Measurements from ENCODE around the gene IQCN. TPM values are rescaled to one million over a fixed set of nuclear protein-coding genes. Genes with fewer than 3 reads are reported as not detected.

The IQCN gene
- total RNA-seq, 1 donor from 2014 or later = 0.56 TPM

DNA sequence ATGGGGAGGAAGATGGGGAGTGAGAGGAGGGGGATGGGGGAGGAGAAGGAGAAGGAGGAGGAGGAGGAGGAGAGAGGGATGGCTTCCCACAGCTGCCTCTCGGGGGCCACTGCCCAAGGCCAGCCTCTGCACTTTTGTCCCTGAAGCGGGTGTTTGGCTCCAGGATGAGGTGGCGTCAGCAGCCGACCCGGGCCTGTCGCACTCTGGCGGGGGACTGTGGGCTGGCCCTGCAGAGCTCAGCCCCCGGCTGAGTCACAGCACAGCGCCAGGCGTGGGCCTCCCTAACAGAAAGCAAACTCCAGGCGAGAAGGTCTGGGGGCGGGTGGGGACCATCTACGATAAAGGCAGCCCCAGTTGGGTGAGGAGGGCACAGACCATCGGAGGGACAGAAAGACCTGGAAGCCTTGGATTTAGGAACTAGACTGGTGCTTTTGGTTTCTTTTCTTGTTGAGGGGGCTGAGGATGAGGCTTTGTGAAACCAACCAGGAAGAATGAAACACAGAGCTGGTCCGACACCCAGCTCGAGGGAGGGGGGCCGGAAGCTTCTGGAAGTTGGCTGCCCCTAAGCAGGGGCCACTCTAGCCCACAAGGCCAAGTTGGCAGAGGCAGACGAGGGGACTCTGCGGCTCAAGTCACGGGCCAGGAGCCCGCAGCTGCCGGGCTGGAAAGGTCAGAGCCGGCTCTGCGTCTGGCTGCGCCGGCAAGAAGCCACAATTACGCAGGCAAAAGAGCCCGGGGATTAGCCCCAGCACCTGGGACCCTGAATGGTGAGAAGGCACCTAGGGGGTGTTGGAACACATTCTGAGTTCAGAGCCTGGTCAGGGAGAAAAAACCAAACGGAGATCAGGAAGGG is 30.4 kb upstream of the IQCN start:
- peak; percentile 59 for ATAC-seq

DNA sequence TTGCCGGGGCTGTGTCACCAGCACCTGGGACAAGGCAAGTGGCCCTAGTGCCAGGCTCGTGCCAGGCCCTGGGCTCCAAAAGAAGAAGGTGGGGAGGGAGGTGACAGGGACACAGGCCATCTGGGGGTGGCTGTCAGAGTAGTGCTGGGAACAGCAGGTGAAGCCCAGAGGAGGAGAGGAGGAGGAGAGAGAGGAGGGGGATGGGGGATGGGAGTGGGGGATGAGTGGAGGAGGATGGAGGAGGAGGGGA is 29.9 kb upstream of the IQCN start:
- no peak for ATAC-seq

DNA sequence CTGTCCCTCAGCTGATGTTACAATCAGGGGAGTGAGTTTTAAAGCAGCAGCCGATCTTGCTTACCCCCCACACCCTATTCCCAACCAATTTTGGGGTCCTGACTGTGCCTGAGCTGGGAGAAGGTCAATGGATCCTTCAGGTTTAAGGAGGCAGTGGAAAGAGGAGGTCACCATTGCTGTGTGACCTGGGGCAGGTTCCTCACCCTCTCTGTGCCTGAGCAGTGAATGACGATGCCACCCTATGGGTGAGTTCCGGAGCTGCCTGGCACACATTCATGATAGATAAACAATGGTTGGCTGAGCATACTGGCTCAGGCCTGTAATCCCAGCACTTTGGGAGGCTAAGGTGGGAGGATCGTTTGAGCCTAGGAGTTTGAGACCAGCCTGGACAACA is 27.5 kb upstream of the IQCN start:
- no peak for ATAC-seq

DNA sequence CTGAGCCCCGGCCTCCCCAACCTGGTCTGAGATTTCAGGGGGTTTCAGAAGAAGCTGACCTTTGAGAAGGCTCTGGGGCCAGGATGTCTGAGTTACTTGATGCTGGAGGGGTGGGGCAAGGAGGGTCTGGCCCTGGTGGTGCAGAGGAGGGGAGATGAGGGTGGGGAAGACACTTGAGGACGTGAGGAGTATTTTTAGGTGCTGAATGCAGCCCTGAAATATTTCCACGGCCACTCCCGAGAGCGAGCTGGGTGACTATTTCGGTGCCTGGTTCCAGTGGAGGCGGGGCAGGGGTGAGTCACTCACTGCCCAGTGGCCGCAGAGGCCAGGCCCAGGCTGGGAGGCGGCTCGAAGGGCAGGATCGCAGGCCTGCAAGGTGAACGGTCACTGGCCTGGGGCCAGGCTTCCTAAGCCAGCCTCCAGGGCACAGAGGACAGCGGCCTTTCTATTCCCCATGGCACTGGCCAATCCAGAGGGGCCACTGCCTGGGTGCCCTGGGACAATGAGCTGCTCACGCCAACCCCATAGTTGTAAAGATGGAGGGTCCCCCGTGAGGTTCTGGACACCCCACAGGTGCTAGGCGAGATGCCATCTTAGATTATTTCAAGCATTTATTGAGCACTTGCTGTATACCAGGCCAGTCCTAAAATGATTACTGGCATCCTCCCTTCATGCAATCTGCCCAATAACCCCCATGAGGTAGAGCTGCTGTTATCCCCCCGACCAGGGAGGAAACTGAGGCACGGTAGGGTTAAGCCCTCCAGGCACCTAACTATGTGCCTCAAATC is 26.9 kb upstream of the IQCN start:
- peak; percentile 72 for ATAC-seq

DNA sequence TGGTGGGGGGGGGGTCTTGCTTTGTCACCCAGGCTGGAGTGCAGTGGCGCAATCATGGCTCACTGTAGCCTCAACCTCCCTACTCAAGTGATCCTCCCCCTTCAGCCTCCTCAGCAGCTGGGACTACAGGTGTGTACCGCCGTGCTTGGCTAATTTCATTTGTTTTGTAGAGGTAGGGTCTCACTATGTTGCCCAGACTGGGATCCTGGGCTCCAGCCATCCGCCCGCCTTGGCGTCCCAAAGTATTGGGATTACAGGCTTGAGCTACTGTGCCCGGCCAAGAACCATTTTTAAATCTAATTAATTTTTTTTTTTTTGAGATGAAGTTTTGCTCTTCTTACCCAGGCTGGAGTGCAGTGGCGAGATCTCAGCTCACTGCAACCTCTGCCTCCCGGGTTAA is 25.4 kb upstream of the IQCN start:
- no peak for ATAC-seq

DNA sequence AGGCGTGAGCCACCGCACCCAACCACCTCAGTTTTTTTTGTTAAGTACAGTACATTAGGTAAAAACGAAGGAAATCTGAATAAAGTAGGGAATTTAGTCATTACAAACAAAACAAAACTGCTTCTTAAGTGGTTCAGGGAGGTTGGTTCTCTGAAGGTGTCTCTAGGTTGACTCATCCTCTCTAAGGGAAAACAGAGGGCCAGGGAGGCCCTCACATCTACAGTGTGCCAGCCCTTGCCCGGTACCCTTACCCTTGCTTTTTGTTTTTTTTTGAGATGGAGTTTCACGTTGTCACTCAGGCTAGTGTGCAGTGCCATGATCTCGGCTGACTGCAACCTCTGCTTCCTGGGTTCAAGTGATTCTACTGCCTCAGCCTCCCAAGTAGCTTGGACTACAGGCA is 24.3 kb upstream of the IQCN start:
- no peak for ATAC-seq

DNA sequence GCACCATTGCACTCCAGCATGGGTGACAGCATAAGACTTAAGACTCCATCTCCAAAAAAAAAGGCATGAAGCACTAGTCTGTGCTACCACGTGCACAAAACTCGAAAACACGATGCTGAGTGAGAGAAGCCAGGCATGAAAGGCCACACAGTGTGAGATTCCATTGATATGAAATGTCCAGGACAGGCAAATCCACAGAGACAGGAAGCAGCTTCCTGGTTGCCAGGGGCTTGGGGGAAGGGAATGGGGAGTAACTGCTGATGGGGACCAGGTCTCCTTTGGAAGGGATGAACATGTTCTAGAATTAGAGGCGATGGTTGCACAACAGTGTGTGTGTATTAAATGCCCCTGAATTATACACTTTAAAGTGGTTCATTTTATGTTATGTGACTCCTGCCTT is 23.1 kb upstream of the IQCN start:
- ATAC-seq = no peak

DNA sequence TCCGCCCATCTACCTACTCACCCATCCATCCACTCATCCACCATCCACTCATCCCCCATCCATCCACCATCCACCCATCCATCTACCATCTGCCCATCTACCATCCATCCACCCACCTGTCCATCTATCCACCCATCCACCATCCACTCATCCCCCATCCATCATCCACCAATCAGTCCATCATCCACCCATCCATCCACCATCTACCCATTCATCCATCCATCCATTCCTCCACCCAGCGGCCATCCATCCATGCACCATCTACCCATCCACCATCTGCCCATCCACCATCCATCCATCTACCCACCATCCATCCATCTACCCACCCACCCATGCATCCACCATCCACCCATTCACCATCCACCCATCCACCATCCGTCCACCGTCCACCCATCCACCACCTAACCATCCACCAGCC is 20.8 kb upstream of the IQCN start:
- no peak for ATAC-seq

DNA sequence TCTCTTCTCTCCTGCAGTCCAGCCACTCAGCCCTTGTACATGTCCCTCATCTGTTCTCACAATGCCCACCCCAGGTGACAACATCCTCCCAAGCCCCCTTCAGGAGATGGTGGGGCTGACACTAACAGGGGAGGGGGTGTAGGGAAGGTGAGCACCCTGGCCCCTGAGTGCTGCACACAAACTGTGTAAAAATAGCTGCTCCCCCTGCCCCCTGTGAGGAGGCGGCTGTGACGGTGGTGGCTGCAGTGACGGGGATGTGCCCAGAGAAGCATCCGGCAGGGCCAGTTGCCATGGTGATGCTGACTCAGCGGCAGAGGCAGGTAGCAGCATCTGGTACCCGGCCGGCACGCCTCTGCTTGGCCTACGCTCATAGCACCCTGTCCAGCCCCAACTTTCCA is 20.2 kb upstream of the IQCN start:
- ATAC-seq = peak; percentile 53

DNA sequence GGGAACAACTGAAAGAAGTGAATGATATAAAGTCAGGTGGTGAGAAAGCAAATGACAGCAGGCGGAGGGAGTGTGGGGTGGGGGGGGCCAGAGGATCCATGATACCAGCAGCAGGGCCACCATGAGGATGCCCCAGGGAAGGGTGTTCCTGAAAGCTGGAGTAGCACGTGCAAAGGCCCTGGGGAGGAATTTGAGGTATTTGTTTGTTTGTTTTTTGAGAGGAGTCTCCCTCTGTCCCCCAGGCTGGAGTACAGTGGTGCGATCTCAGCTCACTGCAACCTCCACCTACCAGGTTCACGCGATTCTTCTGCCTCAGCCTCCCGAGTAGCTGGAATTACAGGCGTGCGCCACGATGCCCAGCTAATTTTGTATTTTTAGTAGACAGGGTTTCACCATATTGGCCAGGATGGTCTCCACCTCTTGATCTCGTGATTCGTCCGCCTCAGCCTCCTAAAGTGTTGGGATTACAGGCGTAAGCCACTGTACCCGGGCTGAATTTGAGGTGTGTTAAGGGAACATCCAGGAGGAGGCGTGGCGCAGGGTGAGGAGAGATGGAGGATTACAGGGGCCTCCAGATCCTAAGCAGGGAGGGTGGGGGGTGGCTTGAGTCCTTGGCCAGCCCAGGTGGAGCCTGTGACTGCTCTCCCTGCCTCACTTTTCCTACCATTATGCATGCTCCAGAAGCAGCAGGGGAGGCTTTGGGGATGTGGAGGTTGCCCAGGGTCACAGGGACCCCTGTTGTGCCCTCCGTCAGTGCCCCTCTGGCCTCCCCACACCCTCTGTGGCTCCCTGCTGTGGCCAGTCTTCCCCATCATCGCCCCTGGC is 19.6 kb upstream of the IQCN start:
- ATAC-seq = no peak

DNA sequence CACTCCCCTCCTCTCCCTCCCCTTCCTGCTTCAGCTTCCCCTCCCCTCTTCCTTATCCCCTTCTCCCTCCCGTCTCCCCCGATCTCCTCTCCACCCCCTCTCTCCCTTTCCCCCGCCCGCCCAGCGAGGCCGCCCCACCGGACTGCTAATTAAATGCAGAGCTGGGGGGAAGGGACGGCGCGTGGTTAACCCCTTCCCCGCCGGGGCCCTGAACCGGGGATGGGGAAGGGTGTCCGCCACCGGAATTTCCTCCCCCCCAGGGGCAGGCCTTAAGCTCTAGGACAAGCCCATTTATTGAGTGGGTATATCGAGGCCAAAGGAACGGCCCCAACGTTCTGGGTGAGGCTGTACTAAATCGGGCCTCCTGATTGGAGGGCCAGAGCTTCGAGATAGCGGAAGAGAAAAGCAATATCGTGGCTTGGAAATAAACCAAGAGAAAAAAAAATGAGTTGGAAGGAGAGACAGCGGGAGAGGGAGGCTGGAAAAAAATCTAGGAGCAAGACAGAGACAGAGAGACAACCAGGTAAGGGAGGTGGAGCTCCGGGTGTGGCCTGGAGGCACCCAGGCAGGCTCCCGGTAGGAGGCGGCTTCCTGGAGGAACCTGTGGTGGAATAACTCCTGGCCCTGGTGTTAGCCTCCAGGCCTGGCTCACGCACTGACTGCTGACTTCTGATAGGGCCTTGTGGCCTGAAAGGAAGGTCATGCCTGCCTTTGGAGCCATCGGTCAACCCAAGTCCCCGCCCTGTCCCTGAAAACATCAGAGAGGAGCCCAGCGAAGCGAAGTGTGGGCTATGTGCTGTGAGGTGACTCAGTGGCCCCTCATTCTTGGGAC is 18.8 kb upstream of the IQCN start:
- ATAC-seq = no peak

DNA sequence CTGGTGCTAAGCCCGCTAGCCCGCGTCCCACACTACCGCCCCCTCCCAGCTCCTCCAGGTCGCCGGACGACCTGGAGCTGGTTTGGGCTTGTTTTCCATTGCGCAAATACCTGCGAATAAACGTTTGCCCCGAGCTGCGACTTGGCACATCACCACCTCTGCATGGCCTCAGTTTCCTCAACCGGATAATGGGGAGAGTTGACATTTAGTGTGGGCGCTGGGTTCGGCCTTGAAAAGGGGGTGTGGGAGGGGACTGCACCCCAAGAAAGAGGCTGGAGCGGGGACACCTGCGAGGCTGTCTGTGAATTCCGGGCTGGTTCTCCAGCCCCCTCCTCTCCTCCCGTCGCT is 18.2 kb upstream of the IQCN start:
- ATAC-seq = peak; percentile 25

DNA sequence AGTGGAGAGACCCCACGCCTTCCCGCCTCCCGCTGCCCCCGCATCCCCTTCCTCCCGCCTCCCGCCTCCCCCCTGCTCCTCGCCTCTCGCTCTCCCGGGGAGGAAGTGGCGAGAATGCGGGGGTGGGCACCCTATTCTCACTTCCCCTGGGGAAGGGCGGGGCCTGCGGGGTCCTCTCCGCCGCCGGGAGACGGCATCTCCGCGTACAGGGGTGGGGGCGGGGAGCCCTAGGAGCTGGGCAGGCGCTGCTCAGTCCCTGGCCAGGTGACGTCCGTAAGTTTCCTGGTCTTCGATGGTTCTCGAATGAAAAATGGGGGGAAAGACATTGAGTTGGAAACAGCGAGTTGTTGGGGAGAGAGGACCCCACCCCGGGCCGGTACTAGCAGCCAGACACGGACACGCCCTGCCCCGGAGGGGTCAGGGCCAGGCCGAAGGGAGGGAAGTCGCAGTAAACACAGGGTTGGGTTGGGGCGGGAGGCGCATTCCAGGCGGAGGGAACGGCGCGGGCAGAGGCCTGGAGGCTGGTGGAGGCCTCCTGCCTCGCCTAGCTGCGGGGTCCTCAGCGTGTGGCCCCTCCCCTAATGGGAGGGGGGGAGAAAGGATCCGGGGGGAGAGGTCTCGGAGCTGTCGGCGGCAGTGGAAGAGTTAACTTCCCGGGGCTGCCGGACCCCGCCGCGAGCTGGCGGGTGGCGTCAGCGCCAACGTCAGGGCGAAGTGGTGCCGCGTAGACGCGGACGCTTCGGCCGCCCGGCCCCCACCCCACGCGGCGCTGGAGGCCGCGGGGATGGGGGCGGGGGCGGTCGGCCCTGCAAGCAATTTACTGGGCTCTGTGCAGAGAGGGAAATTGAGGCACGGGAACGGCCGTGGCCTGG is 17.6 kb upstream of the IQCN start:
- peak; percentile 65 for ATAC-seq

DNA sequence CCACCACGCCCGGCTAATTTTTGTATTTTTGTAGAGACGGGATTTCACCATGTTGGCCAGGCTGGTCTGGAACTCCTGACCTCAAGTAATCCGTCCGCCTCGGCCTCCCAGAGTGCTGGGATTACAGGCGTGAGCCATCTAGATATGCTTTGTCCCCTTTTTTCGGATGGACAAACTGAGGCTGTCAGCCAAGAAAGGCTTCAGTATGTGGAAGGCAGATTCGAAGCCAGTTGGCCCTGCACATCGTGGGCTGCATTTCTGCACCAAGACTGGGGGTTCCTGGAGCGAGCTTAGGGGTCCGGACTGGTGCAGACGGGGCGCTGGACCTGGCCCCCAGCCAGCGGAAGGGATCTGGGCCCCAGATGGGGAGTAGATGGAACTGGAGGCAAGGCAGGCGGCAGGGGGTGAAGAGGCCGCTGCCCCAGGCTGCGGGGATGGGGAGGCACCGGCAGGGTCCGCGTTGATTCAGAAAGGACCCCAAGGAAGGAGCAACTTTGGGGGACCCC is 16.8 kb upstream of the IQCN start:
- no peak for ATAC-seq

DNA sequence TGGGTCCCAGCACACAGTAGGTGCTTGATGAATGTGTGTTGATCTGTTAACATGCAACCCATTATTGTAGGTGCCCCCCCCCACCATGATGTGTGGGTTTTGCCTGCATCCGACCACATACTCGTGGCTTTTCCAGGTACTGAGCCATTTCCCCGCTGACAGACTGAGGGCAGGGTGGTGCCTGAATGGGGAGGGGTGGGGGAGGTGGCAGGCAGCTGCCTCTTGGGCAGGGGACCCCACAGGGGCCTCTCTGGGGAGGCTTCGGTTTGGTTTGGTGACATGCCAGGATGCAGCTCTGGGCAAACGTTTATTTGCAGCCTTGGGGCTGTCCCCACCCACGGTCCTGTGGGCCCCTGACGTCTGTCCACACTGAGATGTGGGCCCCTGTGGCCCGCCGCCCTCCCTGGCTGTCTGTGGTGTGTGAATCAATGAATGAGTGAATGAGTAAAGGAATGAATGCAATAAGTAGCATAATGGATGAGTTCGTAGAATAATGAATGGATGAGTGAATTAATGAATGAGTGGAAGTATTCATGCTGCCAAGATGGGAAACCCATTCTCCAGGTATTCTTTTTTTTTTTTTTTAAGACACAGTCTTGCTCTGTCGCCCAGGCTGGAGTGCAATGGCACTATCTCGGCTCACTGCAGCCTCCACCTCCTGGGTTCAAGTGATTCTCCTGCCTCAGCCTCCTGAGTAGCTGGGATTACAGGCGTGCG is 16.2 kb upstream of the IQCN start:
- peak; percentile 3 for ATAC-seq

DNA sequence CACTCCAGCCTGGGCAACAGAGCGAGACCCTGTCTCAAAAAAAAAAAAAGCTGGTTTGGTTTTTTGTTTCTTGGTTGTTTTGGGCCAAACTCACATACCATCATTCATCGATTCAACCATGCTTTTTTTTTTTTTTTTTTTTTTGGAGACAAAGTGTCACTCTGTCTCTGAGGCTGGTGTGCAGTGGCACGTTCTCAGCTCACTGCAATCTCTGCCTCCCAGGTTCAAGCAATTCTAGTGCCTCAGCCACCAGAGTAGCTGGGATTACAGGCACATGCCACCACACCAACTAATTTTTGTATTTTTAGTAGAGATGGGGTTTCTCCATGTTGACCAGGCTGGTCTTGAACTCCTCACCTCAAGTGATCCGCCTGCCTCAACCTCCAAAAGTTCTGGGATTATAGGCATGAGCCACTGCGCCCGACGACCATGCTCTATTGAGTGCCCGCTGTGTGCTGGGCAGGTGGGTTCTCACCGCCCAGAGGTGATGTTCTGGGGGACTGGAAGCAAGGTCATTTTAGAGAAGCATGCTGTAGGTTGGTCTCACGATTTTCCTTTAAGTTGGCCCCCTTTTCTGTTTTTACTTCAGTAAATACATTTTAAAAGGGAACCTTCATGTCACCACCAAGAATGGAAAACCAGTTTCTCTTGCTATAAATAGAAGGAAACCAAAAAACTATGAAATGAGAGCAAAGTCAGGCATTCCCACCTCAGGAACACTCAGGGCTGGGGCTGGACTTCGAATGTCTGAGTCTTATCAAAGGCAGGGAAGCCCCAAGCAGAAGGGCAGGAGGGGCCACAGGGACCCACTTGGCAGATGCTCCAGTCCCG is 15.4 kb upstream of the IQCN start:
- ATAC-seq = no peak

DNA sequence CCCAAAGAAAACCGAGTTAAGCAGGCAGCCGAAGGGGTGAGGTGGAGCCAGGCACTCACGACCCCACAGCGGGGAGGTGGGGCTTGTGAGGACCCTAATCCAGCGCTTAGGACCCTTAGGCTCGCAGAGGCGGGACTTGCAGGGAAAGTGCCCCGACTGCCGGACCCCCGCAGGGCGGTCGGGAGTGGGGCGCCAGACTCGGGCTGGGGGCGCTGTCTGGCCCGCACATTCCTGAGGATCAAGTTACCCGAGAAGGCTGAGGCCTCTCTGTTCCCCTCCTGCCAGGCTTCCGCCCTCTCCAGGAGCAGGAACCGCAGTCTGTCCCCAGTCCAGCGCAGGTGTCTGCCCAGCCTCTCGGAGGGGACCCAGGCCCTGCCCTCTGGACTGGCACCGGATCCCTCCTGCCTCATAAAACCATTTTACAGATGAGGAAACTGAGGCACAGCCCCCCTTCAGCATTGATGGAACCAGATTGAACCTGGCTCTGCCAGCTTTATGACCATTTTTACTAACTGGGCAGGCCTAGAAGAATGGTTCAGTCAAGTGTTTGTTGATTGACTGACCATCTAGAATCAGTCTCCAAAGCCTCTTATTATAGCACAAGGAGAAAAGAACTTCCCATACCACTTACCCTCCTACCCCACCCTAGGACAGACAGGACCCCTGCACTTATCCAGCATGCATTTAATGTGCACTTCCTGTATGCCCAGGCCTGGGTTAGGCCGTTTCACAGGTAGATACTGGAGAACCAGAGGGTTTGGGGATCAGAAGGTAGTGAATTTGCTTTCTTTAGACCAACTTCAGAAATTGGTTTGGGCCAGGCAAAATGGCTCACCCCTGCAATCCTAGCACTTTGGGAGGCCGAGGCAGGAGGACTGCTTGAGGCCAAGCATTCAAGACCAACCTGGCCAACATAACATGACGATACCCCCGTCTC is 13.9 kb upstream of the IQCN start:
- no peak for ATAC-seq

DNA sequence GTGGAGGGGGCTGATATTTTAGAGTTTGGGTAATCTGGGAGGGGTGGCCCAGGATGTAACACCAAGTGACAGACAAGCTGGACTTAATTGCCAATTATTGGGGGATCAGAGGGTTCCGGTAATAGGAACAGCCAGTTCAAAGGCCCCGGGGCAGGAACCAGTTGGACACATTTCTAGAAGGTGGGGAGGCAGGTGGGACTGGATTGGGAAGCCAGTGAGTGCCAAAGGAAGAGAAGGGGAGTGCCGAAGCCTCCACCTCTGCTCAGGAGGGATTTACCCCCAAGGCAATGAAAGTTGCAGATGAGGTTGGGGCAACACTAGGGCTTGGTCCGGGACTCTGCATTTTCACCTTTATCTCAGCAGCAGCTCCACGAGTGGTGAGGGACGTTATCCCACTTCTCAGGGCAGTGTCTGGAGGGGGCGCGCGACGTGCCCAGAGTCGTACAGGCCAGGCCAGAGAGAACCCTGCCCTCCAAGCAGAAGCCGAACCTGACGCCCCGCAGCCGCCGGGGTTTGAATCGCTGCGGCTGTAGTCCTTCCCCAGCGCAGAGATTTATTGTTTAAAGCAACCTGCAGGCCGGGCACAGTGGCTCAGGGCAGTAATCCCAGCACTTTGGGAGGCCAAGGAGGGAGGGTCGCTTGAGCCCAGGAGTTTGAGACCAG is 12.9 kb upstream of the IQCN start:
- ATAC-seq = no peak
